Cerebellar nuclear complex (tissue), 1 donor: ENCODE measurements around the gene MACC1.

Source experiments
- DNase-seq, 2 experiments: peaks; one replicate each; lab custom pipeline; 2025; lab: John Stamatoyannopoulos, UW

The MACC1 gene

DNA sequence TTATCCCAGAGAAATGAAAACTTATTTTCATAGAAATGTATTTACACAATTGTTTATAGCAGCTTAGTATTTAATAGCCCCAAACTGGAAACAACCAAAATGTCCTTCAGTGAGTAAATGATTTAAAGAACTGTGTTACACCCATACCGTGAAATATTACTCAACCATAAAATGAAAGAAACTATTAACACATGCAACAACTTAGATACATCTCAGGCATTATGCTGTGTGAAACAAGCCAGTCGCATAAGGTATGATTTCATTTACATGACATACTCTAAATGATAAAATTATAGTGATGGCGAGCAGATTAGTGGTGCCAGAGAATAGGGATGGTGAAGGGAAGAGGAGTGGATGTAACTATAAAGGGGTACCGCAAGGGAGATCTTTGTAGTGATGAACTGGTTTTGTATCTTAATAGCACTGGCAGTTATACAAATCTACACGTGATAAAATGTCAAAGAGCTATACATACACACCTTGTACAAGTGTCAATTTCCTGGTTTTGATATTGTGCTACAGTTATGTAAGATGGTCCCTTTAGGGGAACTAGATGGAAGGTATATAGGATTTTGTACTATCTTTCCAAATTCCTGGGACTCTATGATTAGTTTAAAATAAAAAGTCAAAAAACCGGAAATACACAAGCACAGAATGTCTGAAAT, 40.5 kb downstream of the MACC1 start:
- DNase-seq = no peak

DNA sequence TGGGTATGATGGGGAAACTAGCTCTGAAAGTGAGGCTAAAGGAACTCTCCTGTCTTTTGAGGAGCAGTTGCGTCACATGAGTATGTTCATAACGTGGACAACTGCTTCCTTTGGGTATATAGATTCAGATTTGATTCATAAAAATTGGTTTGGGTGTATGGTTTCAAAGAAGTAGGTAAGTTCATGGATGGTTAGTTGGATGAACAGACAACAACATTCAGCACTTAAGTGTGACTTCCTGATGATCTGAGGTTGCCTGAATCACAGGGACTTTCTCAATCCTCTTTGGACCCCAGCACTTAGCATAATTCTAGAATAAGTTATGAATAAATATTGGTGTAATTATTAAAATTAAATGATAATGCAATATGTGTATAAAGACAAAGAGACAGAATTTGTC, 43.4 kb downstream of the MACC1 start:
- no peak for DNase-seq

GRCh38 chr7:20172736-20173334, 44.3 kb downstream of the MACC1 start:
- DNase-seq = no peak

DNA sequence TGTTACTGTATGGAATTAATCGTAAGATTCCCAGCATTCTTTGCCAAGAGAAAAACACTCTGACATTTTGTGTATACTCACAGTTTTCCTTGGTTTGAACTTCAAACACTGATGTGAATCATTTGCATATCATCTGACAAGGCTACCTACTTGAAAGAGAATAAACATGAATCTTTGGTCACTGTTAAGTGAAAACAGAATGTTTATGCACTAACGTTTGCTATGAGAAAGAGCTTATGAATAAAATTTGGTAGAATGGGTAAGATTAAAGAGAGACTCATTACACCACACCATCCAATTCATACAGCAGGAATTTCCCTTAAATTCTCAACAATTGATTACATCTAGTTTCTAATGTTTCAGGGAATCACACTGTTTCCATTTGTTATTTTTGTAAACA, 46.6 kb downstream of the MACC1 start:
- no peak for DNase-seq

- DNase-seq = no peak
Observed at GRCh38 chr7:20165146-20165510, 52.1 kb downstream of the MACC1 start.

DNA sequence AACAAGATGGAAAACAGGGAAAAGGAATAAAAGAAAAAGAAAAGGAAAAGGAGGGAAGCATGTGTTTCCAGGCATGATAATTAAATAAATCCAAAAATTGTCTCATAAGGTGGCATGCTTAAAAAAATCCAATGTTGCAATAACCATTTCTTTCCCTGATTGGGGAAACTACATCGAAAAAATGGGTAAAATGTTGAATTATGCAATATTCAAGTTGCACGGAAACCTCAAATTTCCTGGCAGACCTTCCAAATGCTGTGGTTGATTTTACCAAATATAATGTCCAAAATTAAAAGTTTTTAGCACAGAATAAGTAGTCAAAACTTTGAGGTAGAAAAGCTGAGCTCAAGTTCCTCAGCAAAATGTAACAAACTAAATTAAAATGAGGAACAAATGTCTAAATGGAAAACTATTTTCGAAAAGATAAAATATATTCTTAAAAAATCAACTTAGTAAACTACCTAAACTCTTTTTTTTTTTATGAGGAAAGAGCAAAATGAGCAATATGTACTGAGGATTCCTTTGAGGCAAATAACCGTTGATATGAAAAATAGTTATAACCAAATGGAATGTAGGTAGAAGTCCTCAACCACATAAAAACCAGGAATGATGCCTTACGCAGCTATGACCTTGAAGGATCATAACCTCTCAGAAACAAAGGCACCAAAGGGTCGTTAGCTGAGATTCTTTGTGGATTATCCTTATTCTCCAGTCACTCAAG, 52.6 kb downstream of the MACC1 start:
- no peak for DNase-seq

- no peak for DNase-seq
Observed at GRCh38 chr7:20162665-20163064, 54.5 kb downstream of the MACC1 start.

GRCh38 chr7:20159226-20159747, 57.9 kb downstream of the MACC1 start:
- no peak for DNase-seq

GRCh38 chr7:20158684-20159083, 58.5 kb downstream of the MACC1 start:
- DNase-seq = no peak

- DNase-seq = no peak
Observed at GRCh38 chr7:20157456-20157855, 59.7 kb downstream of the MACC1 start.

- DNase-seq = no peak
Observed at GRCh38 chr7:20153999-20154398, 63.2 kb downstream of the MACC1 start.

- DNase-seq = no peak
Observed at GRCh38 chr7:20153567-20153966, 63.6 kb downstream of the MACC1 start.

DNA sequence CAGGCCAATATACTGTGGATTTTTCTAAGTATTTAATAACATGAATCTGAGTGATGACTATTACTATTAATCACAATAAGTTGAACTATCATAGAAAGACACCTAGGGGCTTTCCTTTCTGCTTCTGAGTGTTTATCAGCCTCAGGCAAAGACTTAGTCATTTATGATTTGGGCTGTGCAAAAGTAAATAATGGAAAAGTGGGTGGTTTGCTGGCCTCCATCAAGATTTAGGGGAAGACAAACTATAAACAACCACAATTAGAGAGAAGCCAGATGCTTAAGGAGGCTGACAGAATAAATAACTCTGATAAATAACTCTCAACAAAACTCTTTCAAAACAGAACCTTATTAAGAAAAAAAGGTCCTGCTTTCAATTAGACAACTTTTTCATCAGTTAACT, 64.7 kb downstream of the MACC1 start:
- DNase-seq = no peak

- DNase-seq = no peak
Observed at GRCh38 chr7:20151708-20152456, 65.3 kb downstream of the MACC1 start.

DNA sequence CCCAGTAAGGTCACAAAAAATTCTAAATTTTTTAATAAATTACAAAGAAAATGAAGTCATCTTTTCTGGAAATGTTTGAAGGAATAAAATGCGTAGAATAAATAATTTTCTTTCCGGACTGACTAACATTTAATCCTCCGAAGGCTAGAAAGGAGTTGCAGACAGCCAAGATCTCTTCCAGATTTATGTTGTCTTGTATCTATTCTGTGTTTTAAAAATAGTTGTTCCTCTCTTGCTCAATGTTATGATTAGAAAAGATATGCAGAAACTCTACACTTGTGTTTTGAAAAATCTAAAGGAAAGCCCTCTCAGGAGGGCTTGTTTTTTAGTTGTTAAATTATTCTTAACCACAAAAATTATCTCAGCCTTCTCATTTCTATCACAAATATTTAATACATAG, 70.7 kb downstream of the MACC1 start:
- DNase-seq = no peak

GRCh38 chr7:20144801-20145200, 72.4 kb downstream of the MACC1 start:
- no peak for DNase-seq

- DNase-seq = no peak
Observed at GRCh38 chr7:20141666-20142065, 75.5 kb downstream of the MACC1 start.

GRCh38 chr7:20141002-20141345, 76.2 kb downstream of the MACC1 start:
- DNase-seq = no peak

DNA sequence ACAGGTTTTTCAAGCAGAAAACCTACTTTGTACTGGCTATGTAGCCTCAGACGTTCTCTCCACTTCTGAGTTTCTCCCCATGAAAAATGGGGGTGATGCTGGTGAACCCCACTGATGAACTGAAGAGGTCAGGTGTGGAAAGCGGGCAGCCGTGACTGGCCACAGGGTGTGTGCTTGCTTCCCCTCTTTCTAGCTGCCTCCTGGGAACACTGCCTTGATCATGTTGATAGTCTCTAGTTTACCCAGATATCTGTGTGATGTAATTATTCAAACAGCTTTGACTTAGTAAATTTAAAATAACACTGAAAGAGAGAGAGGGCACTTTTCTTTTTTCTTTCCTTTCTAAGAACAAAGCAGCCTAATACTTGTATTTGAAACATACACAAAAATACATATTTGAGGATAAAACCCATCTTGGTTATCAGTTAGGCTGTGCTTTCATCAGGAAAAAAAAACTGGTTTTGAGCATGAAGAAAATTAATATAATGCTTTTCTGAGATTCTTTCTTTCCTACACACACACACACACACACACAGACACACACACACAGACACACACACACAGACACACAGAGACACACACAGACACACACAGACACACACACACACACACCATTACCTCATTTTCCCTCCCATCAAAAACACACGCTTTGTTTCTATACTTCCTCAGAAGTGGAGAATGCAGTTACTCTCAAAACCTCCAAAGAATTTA, 76.7 kb downstream of the MACC1 start:
- DNase-seq = no peak

- DNase-seq = no peak
Observed at GRCh38 chr7:20136647-20137046, 80.5 kb downstream of the MACC1 start.

GRCh38 chr7:20133803-20134202, 83.4 kb downstream of the MACC1 start:
- DNase-seq = no peak

GRCh38 chr7:20132585-20132984, 84.6 kb downstream of the MACC1 start:
- no peak for DNase-seq
